ENCODE measurements around the gene ARHGAP18.

The ARHGAP18 gene

GRCh38 chr6:129677620-129678325, 32.2 kb downstream of the ARHGAP18 start:
- Histone ChIP-seq H3K27ac (ENCODE audit: low read length) (no peak overlapping the region), H3K9me3 (ENCODE audit: control insufficient read depth in 1 of 2, low read length in 2 of 2) (no peaks in the 10 kb centered on the region), H3K4me1 (ENCODE audit: control insufficient read depth in 1 of 2, insufficient read depth in 2 of 2, low read length in 2 of 2) (peaks cover 0 to 4% of the 10 kb centered on the region in 2 donors), H3K36me3 (ENCODE audit: control insufficient read depth in 1 of 2, insufficient read depth in 2 of 2, low read length in 2 of 2) (no peaks in the 10 kb centered on the region), H3K27me3 (ENCODE audit: low read depth, low read length) (no peaks in the 10 kb centered on the region), H3K4me3 (ENCODE audit: low read depth in 1 of 2, low read length in 2 of 2) (no peak overlapping the region)

- peaks cover 0 to 11% of the 10 kb centered on the region in 2 donors for H3K4me1 ChIP-seq (ENCODE audit: control insufficient read depth in 1 of 2, insufficient read depth in 2 of 2, low read length in 2 of 2)
- no peaks in the 10 kb centered on the region for H3K9me3 ChIP-seq (ENCODE audit: control insufficient read depth in 1 of 2, low read length in 2 of 2)
- H3K27me3 ChIP-seq (ENCODE audit: low read depth, low read length), result no peaks in the 10 kb centered on the region
- H3K27ac ChIP-seq (ENCODE audit: low read length), result no peak overlapping the region
- H3K4me3 ChIP-seq (ENCODE audit: low read depth in 1 of 2, low read length in 2 of 2), result no peak overlapping the region
- H3K36me3 ChIP-seq (ENCODE audit: control insufficient read depth in 1 of 2, insufficient read depth in 2 of 2, low read length in 2 of 2), result no peaks in the 10 kb centered on the region
These were observed 34.1 kb downstream of the ARHGAP18 start for GRCh38 chr6:129675669-129676472.

DNA sequence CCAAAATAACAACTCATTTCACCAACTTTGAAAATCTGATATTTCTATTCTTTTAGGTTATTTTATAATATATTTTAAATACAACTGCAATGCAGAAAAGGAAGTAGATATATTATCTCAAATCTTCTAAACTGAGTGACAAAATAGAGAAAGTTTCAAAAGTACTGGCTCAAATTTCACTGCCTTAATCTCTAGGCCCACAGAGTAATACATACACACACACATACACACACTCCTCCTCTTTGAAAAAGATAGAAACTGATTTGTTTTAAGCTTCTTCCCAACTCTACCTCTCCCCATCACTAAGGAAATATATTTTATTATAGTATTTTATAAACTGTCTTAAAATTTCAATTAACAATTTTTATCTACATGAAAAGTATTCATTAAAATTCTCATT, 36.2 kb downstream of the ARHGAP18 start:
- Histone ChIP-seq H3K4me1 (ENCODE audit: control insufficient read depth in 1 of 2, insufficient read depth in 2 of 2, low read length in 2 of 2) (peaks cover 0 to 11% of the 10 kb centered on the region in 2 donors), H3K4me3 (ENCODE audit: low read depth in 1 of 2, low read length in 2 of 2) (no peak overlapping the region), H3K27ac (ENCODE audit: low read length) (peak overlapping the region; percentile 82), H3K27me3 (ENCODE audit: low read depth, low read length) (no peaks in the 10 kb centered on the region), H3K9me3 (ENCODE audit: control insufficient read depth in 1 of 2, low read length in 2 of 2) (no peaks in the 10 kb centered on the region), H3K36me3 (ENCODE audit: control insufficient read depth in 1 of 2, insufficient read depth in 2 of 2, low read length in 2 of 2) (no peaks in the 10 kb centered on the region)

DNA sequence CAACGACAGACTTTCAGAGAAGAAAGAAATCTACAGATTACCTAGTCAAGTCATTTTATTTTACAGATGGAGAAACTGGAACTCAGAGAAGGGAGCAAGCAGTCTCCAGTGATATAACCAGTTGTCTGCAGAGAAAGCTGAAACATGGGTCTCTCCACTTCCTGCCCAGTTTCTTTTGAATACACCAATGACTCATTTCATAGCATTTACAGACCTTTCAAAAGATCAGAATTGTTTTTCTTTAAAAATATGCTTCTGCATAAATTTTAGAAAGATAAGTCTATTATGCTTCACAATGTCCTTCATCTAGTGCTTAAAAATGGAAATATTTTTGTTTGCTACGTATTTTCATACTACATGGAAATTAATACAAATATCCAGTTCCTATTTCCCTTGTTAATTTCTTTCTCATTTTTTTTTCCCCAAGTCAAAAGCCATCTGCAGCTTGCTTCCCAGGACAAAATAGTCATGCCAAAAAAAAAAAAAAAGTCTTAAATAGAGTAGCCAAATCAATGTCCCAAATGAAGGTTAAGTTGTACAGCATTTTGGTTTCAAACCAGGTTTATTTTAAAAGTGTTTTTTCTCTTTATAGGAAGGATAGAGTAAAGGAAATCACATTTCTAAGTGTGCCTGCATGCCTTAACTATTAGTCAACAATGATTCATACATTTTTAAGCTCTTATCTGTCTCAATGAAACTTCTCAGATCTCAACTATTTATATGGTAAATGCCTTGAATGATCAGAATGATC, 36.9 kb downstream of the ARHGAP18 start:
- H3K9me3 ChIP-seq (ENCODE audit: control insufficient read depth in 1 of 2, low read length in 2 of 2), result no peaks in the 10 kb centered on the region
- H3K27me3 ChIP-seq (ENCODE audit: low read depth, low read length), result no peaks in the 10 kb centered on the region
- H3K4me1 ChIP-seq (ENCODE audit: control insufficient read depth in 1 of 2, insufficient read depth in 2 of 2, low read length in 2 of 2), result peaks cover 0 to 11% of the 10 kb centered on the region in 2 donors
- H3K36me3 ChIP-seq (ENCODE audit: control insufficient read depth in 1 of 2, insufficient read depth in 2 of 2, low read length in 2 of 2), result no peaks in the 10 kb centered on the region
- H3K4me3 ChIP-seq (ENCODE audit: low read depth in 1 of 2, low read length in 2 of 2), result no peak overlapping the region
- H3K27ac ChIP-seq (ENCODE audit: low read length), result peak overlapping the region; percentile 82

DNA sequence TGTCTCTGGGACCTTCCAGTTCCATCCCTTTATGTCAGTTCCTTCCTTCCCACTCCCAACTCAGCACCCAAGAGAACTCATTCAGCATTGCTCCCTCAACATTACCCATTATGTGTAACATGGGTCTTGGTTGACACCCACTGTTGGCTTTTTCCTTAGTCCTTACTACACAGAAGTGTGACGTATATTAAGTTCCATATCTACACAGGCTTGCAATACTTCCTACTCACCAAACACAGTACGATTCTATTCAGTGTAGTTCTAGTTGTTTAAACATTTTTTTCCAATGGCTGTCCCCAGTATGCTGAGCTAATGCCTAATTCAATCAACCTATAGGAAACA, 37.7 kb downstream of the ARHGAP18 start:
- H3K9me3 ChIP-seq (ENCODE audit: control insufficient read depth in 1 of 2, low read length in 2 of 2), result no peaks in the 10 kb centered on the region
- no peaks in the 10 kb centered on the region for H3K36me3 ChIP-seq (ENCODE audit: control insufficient read depth in 1 of 2, insufficient read depth in 2 of 2, low read length in 2 of 2)
- H3K4me1 ChIP-seq (ENCODE audit: control insufficient read depth in 1 of 2, insufficient read depth in 2 of 2, low read length in 2 of 2), result peaks cover 0 to 11% of the 10 kb centered on the region in 2 donors
- H3K27me3 ChIP-seq (ENCODE audit: low read depth, low read length), result no peaks in the 10 kb centered on the region
- no peak overlapping the region for H3K4me3 ChIP-seq (ENCODE audit: low read depth in 1 of 2, low read length in 2 of 2)
- peak overlapping the region; percentile 82 for H3K27ac ChIP-seq (ENCODE audit: low read length)

DNA sequence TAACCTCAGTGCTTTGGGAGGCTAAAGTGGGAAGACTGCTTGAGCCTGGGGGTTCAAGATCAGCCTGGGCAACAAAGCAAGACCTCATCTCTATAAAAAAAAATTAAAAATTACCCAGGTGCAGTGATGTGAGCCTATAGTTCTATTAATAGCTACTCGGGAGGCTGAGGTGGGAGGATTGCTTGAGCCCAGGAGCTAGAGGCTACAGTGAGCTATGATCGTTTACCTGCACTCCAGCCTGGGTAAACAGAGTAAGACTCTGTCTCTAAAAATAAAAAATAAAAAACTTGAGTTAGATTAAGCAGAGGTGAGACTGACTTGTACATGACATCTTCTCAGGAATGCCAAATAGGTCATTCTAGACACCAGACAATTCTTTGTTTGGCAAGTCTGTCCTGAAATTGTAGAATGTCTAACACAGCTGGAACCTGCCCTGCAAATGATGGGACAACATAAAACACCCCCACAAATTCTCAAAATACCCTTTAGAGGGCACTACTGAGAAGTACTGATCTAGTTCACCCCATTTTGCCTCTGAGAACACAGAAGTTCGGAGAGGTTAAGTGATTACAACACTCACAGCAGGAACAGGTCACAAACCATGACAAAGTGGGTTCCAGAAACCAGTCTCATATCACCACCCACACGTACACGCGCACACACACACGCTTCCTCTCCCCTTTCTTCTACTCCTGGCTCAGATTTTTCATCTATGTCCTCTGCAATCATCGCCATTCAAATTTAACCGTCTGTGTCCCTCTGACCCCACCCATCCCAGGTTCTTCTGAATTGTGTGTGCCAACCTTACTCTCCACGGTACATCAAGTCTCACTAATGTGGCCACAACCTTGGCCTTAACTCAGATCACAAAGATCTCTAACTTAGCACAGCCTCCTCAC, 38.3 kb downstream of the ARHGAP18 start:
- peak overlapping the region; percentile 82 for H3K27ac ChIP-seq (ENCODE audit: low read length)
- H3K9me3 ChIP-seq (ENCODE audit: control insufficient read depth in 1 of 2, low read length in 2 of 2), result no peaks in the 10 kb centered on the region
- H3K27me3 ChIP-seq (ENCODE audit: low read depth, low read length), result no peaks in the 10 kb centered on the region
- H3K4me3 ChIP-seq (ENCODE audit: low read depth in 1 of 2, low read length in 2 of 2), result no peak overlapping the region
- peaks cover 0 to 11% of the 10 kb centered on the region in 2 donors for H3K4me1 ChIP-seq (ENCODE audit: control insufficient read depth in 1 of 2, insufficient read depth in 2 of 2, low read length in 2 of 2)
- H3K36me3 ChIP-seq (ENCODE audit: control insufficient read depth in 1 of 2, insufficient read depth in 2 of 2, low read length in 2 of 2), result no peaks in the 10 kb centered on the region

GRCh38 chr6:129670634-129671033, 39.3 kb downstream of the ARHGAP18 start:
- H3K27me3 ChIP-seq (ENCODE audit: low read depth, low read length), result no peaks in the 10 kb centered on the region
- no peaks in the 10 kb centered on the region for H3K9me3 ChIP-seq (ENCODE audit: control insufficient read depth in 1 of 2, low read length in 2 of 2)
- no peak overlapping the region for H3K4me3 ChIP-seq (ENCODE audit: low read depth in 1 of 2, low read length in 2 of 2)
- peaks cover 0 to 11% of the 10 kb centered on the region in 2 donors for H3K4me1 ChIP-seq (ENCODE audit: control insufficient read depth in 1 of 2, insufficient read depth in 2 of 2, low read length in 2 of 2)
- H3K36me3 ChIP-seq (ENCODE audit: control insufficient read depth in 1 of 2, insufficient read depth in 2 of 2, low read length in 2 of 2), result no peaks in the 10 kb centered on the region
- no peak overlapping the region for H3K27ac ChIP-seq (ENCODE audit: low read length)

DNA sequence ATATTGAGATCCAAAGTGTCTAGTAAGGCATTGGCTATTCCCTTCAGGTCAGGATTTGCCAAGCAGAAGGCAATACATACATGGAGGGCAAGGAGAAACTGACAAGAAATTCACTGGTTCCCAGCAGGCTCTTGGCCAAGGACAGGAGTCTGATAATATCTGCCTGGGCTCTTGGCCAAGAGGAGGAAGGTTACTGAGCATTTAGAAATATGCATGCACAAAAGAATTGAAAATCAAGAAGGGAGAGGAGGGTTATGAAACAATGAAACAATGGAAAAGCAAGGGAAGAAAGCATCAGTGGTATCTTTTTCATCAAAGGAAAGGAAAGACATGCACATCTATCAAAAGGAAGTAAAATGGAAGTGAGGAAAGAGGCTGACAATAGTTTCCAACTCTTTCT, 42.4 kb downstream of the ARHGAP18 start:
- Histone ChIP-seq H3K9me3 (ENCODE audit: control insufficient read depth in 1 of 2, low read length in 2 of 2) (no peaks in the 10 kb centered on the region), H3K27me3 (ENCODE audit: low read depth, low read length) (no peaks in the 10 kb centered on the region), H3K36me3 (ENCODE audit: control insufficient read depth in 1 of 2, insufficient read depth in 2 of 2, low read length in 2 of 2) (no peaks in the 10 kb centered on the region), H3K27ac (ENCODE audit: low read length) (no peak overlapping the region), H3K4me3 (ENCODE audit: low read depth in 1 of 2, low read length in 2 of 2) (no peak overlapping the region), H3K4me1 (ENCODE audit: control insufficient read depth in 1 of 2, insufficient read depth in 2 of 2, low read length in 2 of 2) (peaks cover 1 to 5% of the 10 kb centered on the region in 2 donors)

DNA sequence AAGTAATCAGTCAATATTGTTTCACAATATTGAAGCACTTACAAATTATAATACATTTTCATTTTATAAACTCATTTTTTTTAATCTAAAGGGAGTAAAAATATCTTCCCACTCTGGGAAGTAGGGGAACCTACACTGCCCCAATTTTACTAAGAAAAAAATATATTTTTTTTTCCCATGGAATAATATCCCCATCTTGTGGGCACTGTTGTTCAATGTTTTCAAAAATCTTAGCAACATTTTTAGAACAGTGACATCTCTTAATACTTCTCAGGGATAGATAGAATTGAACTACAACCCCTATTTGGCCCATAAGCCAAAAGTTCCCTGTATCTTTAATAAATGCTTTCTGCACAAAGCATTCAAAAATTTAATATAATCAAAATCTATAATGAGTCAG, 42.9 kb downstream of the ARHGAP18 start:
- Histone ChIP-seq H3K9me3 (ENCODE audit: control insufficient read depth in 1 of 2, low read length in 2 of 2) (no peaks in the 10 kb centered on the region), H3K4me1 (ENCODE audit: control insufficient read depth in 1 of 2, insufficient read depth in 2 of 2, low read length in 2 of 2) (peaks cover 5 to 7% of the 10 kb centered on the region in 2 donors), H3K4me3 (ENCODE audit: low read depth in 1 of 2, low read length in 2 of 2) (no peak overlapping the region), H3K27ac (ENCODE audit: low read length) (no peak overlapping the region), H3K27me3 (ENCODE audit: low read depth, low read length) (no peaks in the 10 kb centered on the region), H3K36me3 (ENCODE audit: control insufficient read depth in 1 of 2, insufficient read depth in 2 of 2, low read length in 2 of 2) (no peaks in the 10 kb centered on the region)

DNA sequence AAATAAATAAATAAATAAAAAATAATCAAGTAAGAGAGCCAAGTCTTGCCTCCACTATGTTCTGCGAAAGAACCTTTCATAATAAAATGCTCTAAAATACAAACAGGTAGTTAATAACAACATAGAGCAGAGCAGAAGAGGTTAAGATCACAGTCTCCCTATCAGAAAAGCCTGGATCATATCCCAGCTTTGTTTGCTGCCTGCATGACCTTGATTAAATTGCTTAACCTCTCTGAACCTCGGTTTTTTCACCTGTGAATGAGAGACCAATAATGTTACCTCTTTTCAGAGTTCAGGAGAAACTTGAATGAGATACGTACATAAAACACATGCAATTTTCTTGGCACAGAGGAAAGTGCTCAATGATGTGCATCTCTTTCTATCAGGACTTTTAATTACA, 44.4 kb downstream of the ARHGAP18 start:
- no peaks in the 10 kb centered on the region for H3K9me3 ChIP-seq (ENCODE audit: control insufficient read depth in 1 of 2, low read length in 2 of 2)
- H3K4me3 ChIP-seq (ENCODE audit: low read depth in 1 of 2, low read length in 2 of 2), result no peak overlapping the region
- no peaks in the 10 kb centered on the region for H3K36me3 ChIP-seq (ENCODE audit: control insufficient read depth in 1 of 2, insufficient read depth in 2 of 2, low read length in 2 of 2)
- no peaks in the 10 kb centered on the region for H3K27me3 ChIP-seq (ENCODE audit: low read depth, low read length)
- peaks cover 6 to 12% of the 10 kb centered on the region in 2 donors for H3K4me1 ChIP-seq (ENCODE audit: control insufficient read depth in 1 of 2, insufficient read depth in 2 of 2, low read length in 2 of 2)
- no peak overlapping the region for H3K27ac ChIP-seq (ENCODE audit: low read length)

All from muscle layer of duodenum (tissue), 2 donors.